ENCODE results near the gene TACC2. TPM values are rescaled to one million over a fixed set of nuclear protein-coding genes. Genes with fewer than 3 reads are reported as not detected.

TACC2 gene
- total RNA-seq, 1 donor from 2014 or later: 10.7 TPM

DNA sequence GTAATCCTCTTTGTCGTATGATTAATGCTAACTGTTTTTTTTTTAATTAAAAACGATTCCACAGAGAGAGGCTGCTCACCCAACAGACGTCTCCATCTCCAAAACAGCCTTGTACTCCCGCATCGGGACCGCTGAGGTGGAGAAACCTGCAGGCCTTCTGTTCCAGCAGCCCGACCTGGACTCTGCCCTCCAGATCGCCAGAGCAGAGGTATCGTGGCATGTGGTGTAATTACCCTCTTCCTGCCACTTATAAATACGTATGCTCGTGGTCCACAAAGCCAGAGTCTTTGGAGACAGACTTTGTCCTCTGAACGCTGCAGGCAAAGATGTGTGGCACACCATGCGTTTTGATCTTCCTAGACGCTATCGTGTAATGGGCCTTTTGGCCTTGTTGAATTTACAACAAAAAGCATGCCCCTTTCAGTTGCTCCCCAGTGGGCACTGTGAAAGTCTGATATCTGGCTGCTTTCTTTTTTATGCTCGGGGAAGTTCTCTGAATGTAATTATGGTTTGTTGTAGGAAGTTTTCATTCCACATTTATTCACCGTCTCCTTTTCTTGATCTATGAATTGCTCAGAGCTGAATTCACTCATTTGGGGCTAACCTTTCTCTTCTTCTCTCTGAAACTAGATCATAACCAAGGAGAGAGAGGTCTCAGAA lies 248.5 kb downstream of the TACC2 start:
- no peak for DNase-seq (ENCODE audit: low spot score)
- H3K27ac Mint-ChIP-seq: no peak overlapping the region
- Histone ChIP-seq H3K27ac (no peak overlapping the region), H3K4me3 (no peak overlapping the region), H3K79me2 (ENCODE audit: low read depth) (no peaks in the 10 kb centered on the region), H3K27me3 (no peaks in the 10 kb centered on the region), H3K9ac (no peak overlapping the region), H3K4me1 (peaks cover 7% of the 10 kb centered on the region), H3K9me3 (ENCODE audit: low read depth) (no peaks in the 10 kb centered on the region), H3K4me2 (no peak overlapping the region), H2AFZ (replicated peaks) (no peak overlapping the region), H4K20me1 (ENCODE audit: low read depth) (no peaks in the 10 kb centered on the region), H3K36me3 (no peaks in the 10 kb centered on the region), H3F3A (ENCODE audit: low read depth) (no peaks in the 10 kb centered on the region)
- H3K9me3 Mint-ChIP-seq: no peaks in the 10 kb centered on the region
- H3K4me3 Mint-ChIP-seq: no peak overlapping the region
- peaks cover 34% of the 10 kb centered on the region for H3K4me1 Mint-ChIP-seq
- TF ChIP-seq EZH2phosphoT487 (IDR thresholded peaks at IDR 0.05) (no peak), EZH2 (IDR thresholded peaks at IDR 0.05) (no peak)
- TF ChIP-seq, protein P1, sequence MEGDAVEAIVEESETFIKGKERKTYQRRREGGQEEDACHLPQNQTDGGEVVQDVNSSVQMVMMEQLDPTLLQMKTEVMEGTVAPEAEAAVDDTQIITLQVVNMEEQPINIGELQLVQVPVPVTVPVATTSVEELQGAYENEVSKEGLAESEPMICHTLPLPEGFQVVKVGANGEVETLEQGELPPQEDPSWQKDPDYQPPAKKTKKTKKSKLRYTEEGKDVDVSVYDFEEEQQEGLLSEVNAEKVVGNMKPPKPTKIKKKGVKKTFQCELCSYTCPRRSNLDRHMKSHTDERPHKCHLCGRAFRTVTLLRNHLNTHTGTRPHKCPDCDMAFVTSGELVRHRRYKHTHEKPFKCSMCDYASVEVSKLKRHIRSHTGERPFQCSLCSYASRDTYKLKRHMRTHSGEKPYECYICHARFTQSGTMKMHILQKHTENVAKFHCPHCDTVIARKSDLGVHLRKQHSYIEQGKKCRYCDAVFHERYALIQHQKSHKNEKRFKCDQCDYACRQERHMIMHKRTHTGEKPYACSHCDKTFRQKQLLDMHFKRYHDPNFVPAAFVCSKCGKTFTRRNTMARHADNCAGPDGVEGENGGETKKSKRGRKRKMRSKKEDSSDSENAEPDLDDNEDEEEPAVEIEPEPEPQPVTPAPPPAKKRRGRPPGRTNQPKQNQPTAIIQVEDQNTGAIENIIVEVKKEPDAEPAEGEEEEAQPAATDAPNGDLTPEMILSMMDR (IDR thresholded peaks at IDR 0.05): no peak
- H3K36me3 Mint-ChIP-seq: peaks cover 37% of the 10 kb centered on the region
- H3K27me3 Mint-ChIP-seq (ENCODE audit: insufficient read depth, low read depth): peaks cover 2% of the 10 kb centered on the region

DNA sequence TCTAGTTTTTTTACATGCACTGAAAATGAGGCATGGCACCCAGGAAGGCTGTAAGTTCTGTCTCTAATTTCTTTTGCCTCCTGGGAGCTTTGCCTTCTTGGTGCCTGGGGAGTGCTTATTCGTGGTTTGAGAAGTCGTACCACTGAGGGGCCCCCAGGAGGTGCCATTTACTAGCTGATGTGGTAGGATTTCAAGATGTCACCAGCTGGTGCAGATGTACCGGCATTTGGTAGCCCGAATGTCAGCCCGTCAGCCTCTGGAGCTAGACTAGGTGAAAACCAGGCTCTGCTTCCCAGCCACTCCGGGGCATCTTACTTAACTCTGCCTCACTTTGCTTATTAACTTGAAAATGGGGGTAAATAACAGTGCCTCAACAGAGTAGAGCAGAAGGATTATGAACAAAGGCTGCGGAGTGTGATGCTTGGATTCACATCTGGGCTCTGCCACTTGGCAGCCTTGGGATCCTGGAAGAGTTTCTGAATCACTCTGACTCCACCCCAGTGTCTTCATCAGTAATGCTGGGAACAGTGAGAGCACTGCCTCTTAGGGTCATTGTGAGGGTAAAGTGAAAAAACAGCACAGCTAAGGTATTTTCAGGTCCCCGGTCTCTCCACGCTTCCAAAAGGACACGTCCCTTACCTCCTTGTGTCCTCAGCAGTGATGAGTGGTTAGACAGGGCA lies 250.8 kb downstream of the TACC2 start:
- TF ChIP-seq EZH2 (IDR thresholded peaks at IDR 0.05) (no peak), EZH2phosphoT487 (IDR thresholded peaks at IDR 0.05) (no peak)
- TF ChIP-seq, protein P1 (IDR thresholded peaks at IDR 0.05): no peak
- no peaks in the 10 kb centered on the region for H3K4me1 ChIP-seq
- no peaks in the 10 kb centered on the region for H3K36me3 ChIP-seq
- H3K4me2 ChIP-seq: no peak overlapping the region
- no peak overlapping the region for H3K9ac ChIP-seq
- no peak for DNase-seq (ENCODE audit: low spot score)
- no peak overlapping the region for H3K27ac Mint-ChIP-seq
- no peaks in the 10 kb centered on the region for H3K9me3 ChIP-seq (ENCODE audit: low read depth)
- H3K36me3 Mint-ChIP-seq: peaks cover 37% of the 10 kb centered on the region
- peaks cover 2% of the 10 kb centered on the region for H3K27me3 Mint-ChIP-seq (ENCODE audit: insufficient read depth, low read depth)
- no peaks in the 10 kb centered on the region for H4K20me1 ChIP-seq (ENCODE audit: low read depth)
- H3K27ac ChIP-seq: no peak overlapping the region
- H3K27me3 ChIP-seq: no peaks in the 10 kb centered on the region
- no peak overlapping the region for H2AFZ ChIP-seq (replicated peaks)
- H3K4me3 ChIP-seq: no peak overlapping the region
- no peak overlapping the region for H3K4me3 Mint-ChIP-seq
- H3K79me2 ChIP-seq (ENCODE audit: low read depth): no peaks in the 10 kb centered on the region
- no peaks in the 10 kb centered on the region for H3K9me3 Mint-ChIP-seq
- no peaks in the 10 kb centered on the region for H3F3A ChIP-seq (ENCODE audit: low read depth)
- H3K4me1 Mint-ChIP-seq: peaks cover 16% of the 10 kb centered on the region

DNA sequence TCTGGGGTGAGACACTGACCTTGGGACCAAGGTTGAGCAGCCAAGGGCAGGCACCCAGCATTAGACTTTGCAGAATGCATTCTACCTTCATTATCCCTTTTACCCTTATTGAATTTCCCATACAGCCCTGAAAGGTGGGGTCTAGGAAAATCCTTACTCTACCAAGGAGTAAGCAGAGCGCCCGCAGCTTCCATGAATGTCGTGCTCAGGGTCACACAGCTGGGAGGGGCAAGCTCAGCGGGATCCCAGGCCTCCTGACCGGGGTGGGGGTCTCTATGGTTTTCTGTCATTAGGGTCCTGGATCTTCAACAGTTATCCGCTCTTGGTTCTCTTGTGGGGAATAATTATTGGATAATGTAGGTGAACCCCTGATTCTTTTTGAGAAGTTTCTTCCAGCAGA lies 251.4 kb downstream of the TACC2 start:
- no peaks in the 10 kb centered on the region for H3K79me2 ChIP-seq (ENCODE audit: low read depth)
- H3K4me1 ChIP-seq: no peaks in the 10 kb centered on the region
- no peak overlapping the region for H2AFZ ChIP-seq (replicated peaks)
- DNase-seq (ENCODE audit: low spot score): no peak
- Mint-ChIP-seq H3K9me3 (no peaks in the 10 kb centered on the region), H3K36me3 (peaks cover 39% of the 10 kb centered on the region), H3K27ac (no peak overlapping the region), H3K4me3 (no peak overlapping the region), H3K27me3 (ENCODE audit: insufficient read depth, low read depth) (peaks cover 2% of the 10 kb centered on the region), H3K4me1 (peaks cover 18% of the 10 kb centered on the region)
- H4K20me1 ChIP-seq (ENCODE audit: low read depth): no peaks in the 10 kb centered on the region
- H3K9ac ChIP-seq: no peak overlapping the region
- no peaks in the 10 kb centered on the region for H3K36me3 ChIP-seq
- H3K27ac ChIP-seq: no peak overlapping the region
- H3F3A ChIP-seq (ENCODE audit: low read depth): no peaks in the 10 kb centered on the region
- H3K4me3 ChIP-seq: no peak overlapping the region
- H3K27me3 ChIP-seq: no peaks in the 10 kb centered on the region
- H3K4me2 ChIP-seq: no peak overlapping the region
- no peaks in the 10 kb centered on the region for H3K9me3 ChIP-seq (ENCODE audit: low read depth)
- TF ChIP-seq, protein P1 (IDR thresholded peaks at IDR 0.05): no peak
- TF ChIP-seq EZH2phosphoT487 (IDR thresholded peaks at IDR 0.05): no peak
- no peak for TF ChIP-seq EZH2 (IDR thresholded peaks at IDR 0.05)
